Central memory CD8-positive, alpha-beta T cell (primary cell): Measurements from ENCODE around the gene PRSS33.

Experiments used
- ATAC-seq: fragments of 150-1000 bp; cut with Tn5 transposase; replicated peaks from 2 replicates; pipeline ENCODE4 v1.10.0; 2022; ENCODE audit warnings: mild to moderate bottlenecking, moderate FRiP score, moderate number of reproducible peaks; ENCODE audit not compliant: poor library complexity, severe bottlenecking; ENCODE audit errors: extremely low read depth
- DNase-seq, 2 donors: peaks; one replicate each; pipeline ENCODE4 v3.0.0; 2021; ENCODE audit warnings: low spot score in 2 of 2
- H3K27ac Mint-ChIP-seq: one replicate; pipeline ENCODE4 v1.8.0; 2022; ENCODE audit warnings: low read depth, mild to moderate bottlenecking, moderate library complexity, mixed read lengths
- H3K27me3 Mint-ChIP-seq: one replicate; pipeline ENCODE4 v1.8.0; 2022; ENCODE audit warnings: mixed read lengths
- H3K36me3 Mint-ChIP-seq: one replicate; pipeline ENCODE4 v1.8.0; 2022; ENCODE audit warnings: mild to moderate bottlenecking, moderate library complexity, mixed read lengths; ENCODE audit not compliant: insufficient read depth
- H3K4me1 Mint-ChIP-seq: one replicate; pipeline ENCODE4 v1.8.0; 2022; ENCODE audit warnings: mixed read lengths
- H3K4me3 Mint-ChIP-seq: one replicate; pipeline ENCODE4 v1.8.0; 2022; ENCODE audit warnings: mild to moderate bottlenecking, moderate library complexity, mixed read lengths
- H3K9me3 Mint-ChIP-seq: one replicate; pipeline ENCODE4 v1.8.0; 2022; ENCODE audit warnings: mixed read lengths

Gene PRSS33

GRCh38 chr16:2785101-2785991 is 2.0 kb downstream of the PRSS33 start:
- peaks cover 5% of the 10 kb centered on the region for H3K4me1 Mint-ChIP-seq
- peak overlapping the region; percentile 88 for H3K4me3 Mint-ChIP-seq
- DNase-seq (no peak), ATAC-seq (peak; percentile 60)
- no peaks in the 10 kb centered on the region for H3K36me3 Mint-ChIP-seq
- H3K27me3 Mint-ChIP-seq, result peaks cover 12% of the 10 kb centered on the region
- no peaks in the 10 kb centered on the region for H3K9me3 Mint-ChIP-seq
- H3K27ac Mint-ChIP-seq, result peak overlapping the region; percentile 86

- H3K9me3 Mint-ChIP-seq, result no peaks in the 10 kb centered on the region
- peak overlapping the region; percentile 86 for H3K27ac Mint-ChIP-seq
- no peak for DNase-seq
- peak overlapping the region; percentile 88 for H3K4me3 Mint-ChIP-seq
- peaks cover 5% of the 10 kb centered on the region for H3K4me1 Mint-ChIP-seq
- H3K36me3 Mint-ChIP-seq, result no peaks in the 10 kb centered on the region
- peaks cover 3% of the 10 kb centered on the region for H3K27me3 Mint-ChIP-seq
- ATAC-seq, result peak; percentile 20
These were observed 2.8 kb downstream of the PRSS33 start for GRCh38 chr16:2784358-2785100.

- Mint-ChIP-seq H3K27me3 (no peaks in the 10 kb centered on the region), H3K4me1 (peaks cover 6% of the 10 kb centered on the region), H3K27ac (no peak overlapping the region), H3K36me3 (no peaks in the 10 kb centered on the region), H3K9me3 (no peaks in the 10 kb centered on the region), H3K4me3 (peak overlapping the region; percentile 88)
- no peak for ATAC-seq
- DNase-seq, result no peak
These were observed 3.6 kb downstream of the PRSS33 start for GRCh38 chr16:2783581-2784357.

GRCh38 chr16:2782583-2783351 is 4.6 kb downstream of the PRSS33 start:
- no peak overlapping the region for H3K27ac Mint-ChIP-seq
- H3K4me1 Mint-ChIP-seq, result peaks cover 16% of the 10 kb centered on the region
- H3K9me3 Mint-ChIP-seq, result no peaks in the 10 kb centered on the region
- peaks cover 5% of the 10 kb centered on the region for H3K36me3 Mint-ChIP-seq
- no peak for DNase-seq
- no peak overlapping the region for H3K4me3 Mint-ChIP-seq
- H3K27me3 Mint-ChIP-seq, result no peaks in the 10 kb centered on the region
- no peak for ATAC-seq

GRCh38 chr16:2779978-2780898 is 7.1 kb downstream of the PRSS33 start:
- peaks cover 19% of the 10 kb centered on the region for H3K36me3 Mint-ChIP-seq
- DNase-seq, result no peak
- no peaks in the 10 kb centered on the region for H3K9me3 Mint-ChIP-seq
- no peak for ATAC-seq
- peak overlapping the region; percentile 36 for H3K4me3 Mint-ChIP-seq
- H3K27ac Mint-ChIP-seq, result no peak overlapping the region
- peaks cover 27% of the 10 kb centered on the region for H3K4me1 Mint-ChIP-seq
- H3K27me3 Mint-ChIP-seq, result no peaks in the 10 kb centered on the region

GRCh38 chr16:2779151-2779920 is 8.0 kb downstream of the PRSS33 start:
- no peak for DNase-seq

GRCh38 chr16:2778630-2778958 is 8.8 kb downstream of the PRSS33 start:
- H3K27ac Mint-ChIP-seq, result peak overlapping the region; percentile 96
- ATAC-seq (no peak), DNase-seq (no peak)
- H3K9me3 Mint-ChIP-seq, result no peaks in the 10 kb centered on the region
- peak overlapping the region; percentile 87 for H3K4me3 Mint-ChIP-seq
- H3K27me3 Mint-ChIP-seq, result no peaks in the 10 kb centered on the region
- H3K36me3 Mint-ChIP-seq, result peaks cover 19% of the 10 kb centered on the region
- peaks cover 27% of the 10 kb centered on the region for H3K4me1 Mint-ChIP-seq

More at GRCh38 chr16:2779151-2779920, 8.0 kb downstream of the PRSS33 start:
- H3K4me3 Mint-ChIP-seq, result peak overlapping the region; percentile 36
- no peaks in the 10 kb centered on the region for H3K9me3 Mint-ChIP-seq
- H3K27ac Mint-ChIP-seq, result no peak overlapping the region
- H3K27me3 Mint-ChIP-seq, result no peaks in the 10 kb centered on the region
- peaks cover 19% of the 10 kb centered on the region for H3K36me3 Mint-ChIP-seq
- ATAC-seq, result no peak
- peaks cover 27% of the 10 kb centered on the region for H3K4me1 Mint-ChIP-seq

GRCh38 chr16:2777903-2778629 is 9.3 kb downstream of the PRSS33 start:
- Mint-ChIP-seq H3K27ac (peak overlapping the region; percentile 96), H3K36me3 (peaks cover 21% of the 10 kb centered on the region), H3K4me1 (peaks cover 27% of the 10 kb centered on the region), H3K4me3 (peak overlapping the region; percentile 87), H3K9me3 (no peaks in the 10 kb centered on the region), H3K27me3 (no peaks in the 10 kb centered on the region)
- DNase-seq (peak in 1 of 2 donors; percentile 40), ATAC-seq (peak; percentile 58)

- DNase-seq, result peak; percentile 70 to 80
- peak; percentile 88 for ATAC-seq
- no peaks in the 10 kb centered on the region for H3K9me3 Mint-ChIP-seq
- H3K27ac Mint-ChIP-seq, result peak within 1 kb of the TSS; percentile 96
- peaks cover 25% of the 10 kb centered on the region for H3K36me3 Mint-ChIP-seq
- H3K27me3 Mint-ChIP-seq, result no peaks in the 10 kb centered on the region
- peaks cover 34% of the 10 kb centered on the region for H3K4me1 Mint-ChIP-seq
- peak within 1 kb of the TSS; percentile 87 for H3K4me3 Mint-ChIP-seq
These were observed 10.0 kb downstream of the PRSS33 start, which contains the start of gene ELOB for GRCh38 chr16:2777231-2777902. TSS of gene ELOB (minus strand) at chr16:2777280. CDS start at chr16:2777239, 41 bp downstream.
